GM12878 (cell line): Measurements from ENCODE around the gene IRAK4. TPM values are rescaled to one million over a fixed set of nuclear protein-coding genes. Genes with fewer than 3 reads are reported as not detected.

ENCODE experiments used
- EGR1 ChIP-seq, 2 experiments: IDR thresholded peaks; 1 replicate in 1 of 2; 2 replicates in 1 of 2; pipeline ENCODE4 v1.6.1; 2011 to 2012; ENCODE audit warnings: low read depth in 2 of 2, low read length in 2 of 2, borderline replicate concordance in 1 of 2, mild to moderate bottlenecking in 1 of 2, moderate library complexity in 1 of 2
- FOXM1 ChIP-seq: IDR thresholded peaks from 2 replicates; pipeline ENCODE4 v1.6.1; 2012; ENCODE audit warnings: low read depth, mild to moderate bottlenecking, inconsistent platforms, low read length, moderate library complexity
- HDAC6 ChIP-seq: fragments of 200-600 bp; sonication (generic); IDR thresholded peaks from one replicate; pipeline ENCODE4 v1.8.0; 2017; ENCODE audit warnings: antibody characterized with exemption; ENCODE audit not compliant: unreplicated experiment
- WRNIP1 ChIP-seq: IDR thresholded peaks from 2 replicates; pipeline ENCODE4 v1.6.1; 2011; ENCODE audit warnings: low read depth, low read length, improper control_type of control experiment, borderline replicate concordance
- polyA plus RNA-seq, 11 experiments: library from polyadenylated mRNA; depleted of rRNA in 4 of 11; unstranded in 6 of 11; stranded (reverse) in 5 of 11; fragments of >200 nt; fragmentation: Nextera tagmentation in 4 of 11; fragmentation: Illumina TruSeq in 1 of 11; extraction: Ambion mirVana in 4 of 11; extraction: Trizol in 1 of 11; gene quantifications; 1 replicate in 1 of 11; 2 replicates in 10 of 11; pipeline versions ENCODE4 v1.2.1 to v1.2.3, GENCODE V29; 2011 to 2016; ENCODE audit warnings: inconsistent platforms in 2 of 11, missing spikeins in 2 of 11, low read depth in 1 of 11
- total RNA-seq, 4 experiments: library from RNA; depleted of rRNA in 3 of 4; stranded (reverse); fragments of >200 nt in 3 of 4; fragmentation: Illumina TruSeq in 1 of 4; extraction: Trizol in 1 of 4; gene quantifications; 2 replicates each; pipeline versions ENCODE4 v1.2.1 to v1.2.3, GENCODE V29; 2013 to 2021
- TF ChIP-seq, protein P1 (sequence below): fragments of 450-650 bp; formaldehyde crosslinking; IDR thresholded peaks from 2 replicates; pipeline ENCODE4 v1.5.0; 2022; ENCODE audit warnings: mild to moderate bottlenecking, missing genetic modification characterization
- TF ChIP-seq, protein P2 (sequence below): fragments of 450-650 bp; IDR thresholded peaks from 2 replicates; pipeline ENCODE4 v1.6.1; 2016; ENCODE audit warnings: mild to moderate bottlenecking, moderate library complexity, borderline replicate concordance
- TF ChIP-seq, protein P3 (sequence below), 3 experiments: IDR thresholded peaks in 2 of 3; conservative IDR thresholded peaks in 1 of 3; 2 replicates each; pipeline ENCODE4 v1.5.1; 2011; ENCODE audit warnings: low read depth in 3 of 3, low read length in 3 of 3, mild to moderate bottlenecking in 3 of 3, control low read depth in 2 of 3, moderate library complexity in 2 of 3, inconsistent platforms in 1 of 3, mixed read lengths in 1 of 3; ENCODE audit not compliant: control insufficient read depth in 2 of 3, insufficient read depth in 1 of 3; ENCODE audit errors: extremely low read depth in 1 of 3

Gene IRAK4
- total and polyA plus RNA-seq, 10 of the 15 experiments (the other 5 are each of a cell fraction or from before 2014, with no cell fraction given): 7.9 to 46.8 (median 20.9) TPM

DNA sequence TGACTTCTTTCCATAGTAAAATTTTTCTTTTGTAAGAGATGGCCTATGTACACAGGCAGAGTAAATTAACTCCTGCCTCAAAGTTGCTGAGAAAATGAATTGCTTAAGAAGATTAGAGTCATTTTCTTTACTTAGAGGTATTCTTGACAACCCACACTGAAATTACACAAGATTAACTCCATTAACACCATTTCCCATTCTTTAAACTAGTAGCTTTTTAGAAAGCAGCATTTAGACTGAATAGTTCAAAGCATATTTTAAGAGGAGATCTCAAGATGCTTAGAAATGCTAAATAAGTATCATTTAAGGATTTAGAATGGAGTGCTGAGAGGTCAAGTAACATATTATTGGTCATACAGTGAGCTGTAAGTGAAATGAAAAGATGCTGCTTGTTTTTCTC, 35.6 kb upstream of the IRAK4 start (continued):
- TF ChIP-seq, protein P1, sequence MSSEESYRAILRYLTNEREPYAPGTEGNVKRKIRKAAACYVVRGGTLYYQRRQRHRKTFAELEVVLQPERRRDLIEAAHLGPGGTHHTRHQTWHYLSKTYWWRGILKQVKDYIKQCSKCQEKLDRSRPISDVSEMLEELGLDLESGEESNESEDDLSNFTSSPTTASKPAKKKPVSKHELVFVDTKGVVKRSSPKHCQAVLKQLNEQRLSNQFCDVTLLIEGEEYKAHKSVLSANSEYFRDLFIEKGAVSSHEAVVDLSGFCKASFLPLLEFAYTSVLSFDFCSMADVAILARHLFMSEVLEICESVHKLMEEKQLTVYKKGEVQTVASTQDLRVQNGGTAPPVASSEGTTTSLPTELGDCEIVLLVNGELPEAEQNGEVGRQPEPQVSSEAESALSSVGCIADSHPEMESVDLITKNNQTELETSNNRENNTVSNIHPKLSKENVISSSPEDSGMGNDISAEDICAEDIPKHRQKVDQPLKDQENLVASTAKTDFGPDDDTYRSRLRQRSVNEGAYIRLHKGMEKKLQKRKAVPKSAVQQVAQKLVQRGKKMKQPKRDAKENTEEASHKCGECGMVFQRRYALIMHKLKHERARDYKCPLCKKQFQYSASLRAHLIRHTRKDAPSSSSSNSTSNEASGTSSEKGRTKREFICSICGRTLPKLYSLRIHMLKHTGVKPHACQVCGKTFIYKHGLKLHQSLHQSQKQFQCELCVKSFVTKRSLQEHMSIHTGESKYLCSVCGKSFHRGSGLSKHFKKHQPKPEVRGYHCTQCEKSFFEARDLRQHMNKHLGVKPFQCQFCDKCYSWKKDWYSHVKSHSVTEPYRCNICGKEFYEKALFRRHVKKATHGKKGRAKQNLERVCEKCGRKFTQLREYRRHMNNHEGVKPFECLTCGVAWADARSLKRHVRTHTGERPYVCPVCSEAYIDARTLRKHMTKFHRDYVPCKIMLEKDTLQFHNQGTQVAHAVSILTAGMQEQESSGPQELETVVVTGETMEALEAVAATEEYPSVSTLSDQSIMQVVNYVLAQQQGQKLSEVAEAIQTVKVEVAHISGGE: no peak
- TF ChIP-seq, protein P2, sequence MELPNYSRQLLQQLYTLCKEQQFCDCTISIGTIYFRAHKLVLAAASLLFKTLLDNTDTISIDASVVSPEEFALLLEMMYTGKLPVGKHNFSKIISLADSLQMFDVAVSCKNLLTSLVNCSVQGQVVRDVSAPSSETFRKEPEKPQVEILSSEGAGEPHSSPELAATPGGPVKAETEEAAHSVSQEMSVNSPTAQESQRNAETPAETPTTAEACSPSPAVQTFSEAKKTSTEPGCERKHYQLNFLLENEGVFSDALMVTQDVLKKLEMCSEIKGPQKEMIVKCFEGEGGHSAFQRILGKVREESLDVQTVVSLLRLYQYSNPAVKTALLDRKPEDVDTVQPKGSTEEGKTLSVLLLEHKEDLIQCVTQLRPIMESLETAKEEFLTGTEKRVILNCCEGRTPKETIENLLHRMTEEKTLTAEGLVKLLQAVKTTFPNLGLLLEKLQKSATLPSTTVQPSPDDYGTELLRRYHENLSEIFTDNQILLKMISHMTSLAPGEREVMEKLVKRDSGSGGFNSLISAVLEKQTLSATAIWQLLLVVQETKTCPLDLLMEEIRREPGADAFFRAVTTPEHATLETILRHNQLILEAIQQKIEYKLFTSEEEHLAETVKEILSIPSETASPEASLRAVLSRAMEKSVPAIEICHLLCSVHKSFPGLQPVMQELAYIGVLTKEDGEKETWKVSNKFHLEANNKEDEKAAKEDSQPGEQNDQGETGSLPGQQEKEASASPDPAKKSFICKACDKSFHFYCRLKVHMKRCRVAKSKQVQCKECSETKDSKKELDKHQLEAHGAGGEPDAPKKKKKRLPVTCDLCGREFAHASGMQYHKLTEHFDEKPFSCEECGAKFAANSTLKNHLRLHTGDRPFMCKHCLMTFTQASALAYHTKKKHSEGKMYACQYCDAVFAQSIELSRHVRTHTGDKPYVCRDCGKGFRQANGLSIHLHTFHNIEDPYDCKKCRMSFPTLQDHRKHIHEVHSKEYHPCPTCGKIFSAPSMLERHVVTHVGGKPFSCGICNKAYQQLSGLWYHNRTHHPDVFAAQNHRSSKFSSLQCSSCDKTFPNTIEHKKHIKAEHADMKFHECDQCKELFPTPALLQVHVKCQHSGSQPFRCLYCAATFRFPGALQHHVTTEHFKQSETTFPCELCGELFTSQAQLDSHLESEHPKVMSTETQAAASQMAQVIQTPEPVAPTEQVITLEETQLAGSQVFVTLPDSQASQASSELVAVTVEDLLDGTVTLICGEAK: no peak
- TF ChIP-seq WRNIP1 (no peak), EGR1 (IDR thresholded peaks at IDR 0.05; ENCODE audit: borderline replicate concordance in 1 of 2, low read depth in 2 of 2, low read length in 2 of 2) (no peak), HDAC6 (no peak), FOXM1 (no peak)
- TF ChIP-seq, protein P3, sequence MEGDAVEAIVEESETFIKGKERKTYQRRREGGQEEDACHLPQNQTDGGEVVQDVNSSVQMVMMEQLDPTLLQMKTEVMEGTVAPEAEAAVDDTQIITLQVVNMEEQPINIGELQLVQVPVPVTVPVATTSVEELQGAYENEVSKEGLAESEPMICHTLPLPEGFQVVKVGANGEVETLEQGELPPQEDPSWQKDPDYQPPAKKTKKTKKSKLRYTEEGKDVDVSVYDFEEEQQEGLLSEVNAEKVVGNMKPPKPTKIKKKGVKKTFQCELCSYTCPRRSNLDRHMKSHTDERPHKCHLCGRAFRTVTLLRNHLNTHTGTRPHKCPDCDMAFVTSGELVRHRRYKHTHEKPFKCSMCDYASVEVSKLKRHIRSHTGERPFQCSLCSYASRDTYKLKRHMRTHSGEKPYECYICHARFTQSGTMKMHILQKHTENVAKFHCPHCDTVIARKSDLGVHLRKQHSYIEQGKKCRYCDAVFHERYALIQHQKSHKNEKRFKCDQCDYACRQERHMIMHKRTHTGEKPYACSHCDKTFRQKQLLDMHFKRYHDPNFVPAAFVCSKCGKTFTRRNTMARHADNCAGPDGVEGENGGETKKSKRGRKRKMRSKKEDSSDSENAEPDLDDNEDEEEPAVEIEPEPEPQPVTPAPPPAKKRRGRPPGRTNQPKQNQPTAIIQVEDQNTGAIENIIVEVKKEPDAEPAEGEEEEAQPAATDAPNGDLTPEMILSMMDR (IDR thresholded peaks at IDR 0.05 in 2 of 3, conservative IDR thresholded peaks at IDR 0.05 in 1 of 3; ENCODE audit: control insufficient read depth in 2 of 3, extremely low read depth in 1 of 3, insufficient read depth in 1 of 3, low read depth in 3 of 3, low read length in 3 of 3): no peak
- TF ChIP-seq, all 136 proteins: peak for 0
